ENCODE results near the gene SIRPA.

- TF ChIP-seq CTCF (IDR thresholded peaks at IDR 0.05) (no peak), ZFX (IDR thresholded peaks at IDR 0.05; ENCODE audit: borderline replicate concordance) (no peak)
Observed at GRCh38 chr20:1964659-1965405, 69.6 kb downstream of the SIRPA start.

Data from 22Rv1 (cell line).